Stomach (tissue), 9 donors: ENCODE data around the gene PSMD4. TPM values are rescaled to one million over a fixed set of nuclear protein-coding genes. Genes with fewer than 3 reads are reported as not detected.

Experiments
- DNase-seq, 2 donors: peaks; one replicate each; pipeline versions ENCODE4 v3.0.0 to v3.0.0-alpha.2; 2013 to 2019
- H3K27ac ChIP-seq, 5 donors: fragments of 200-600 bp in 4 of 5; sonication (generic) in 4 of 5; one replicate each; pipeline ENCODE4 v1.5.1; 2013 to 2019; ENCODE audit warnings: mild to moderate bottlenecking in 1 of 5, moderate library complexity in 1 of 5
- H3K27me3 ChIP-seq, 3 donors: fragments of 200-600 bp; sonication (generic); one replicate each; pipeline ENCODE4 v1.5.1; 2017 to 2019; ENCODE audit warnings: mixed run types in 1 of 3
- H3K36me3 ChIP-seq, 4 donors: fragments of 200-600 bp; sonication (generic); 1 replicate in 3 of 4; 2 replicates in 1 of 4; pipeline ENCODE4 v1.5.1; 2016 to 2019
- H3K4me1 ChIP-seq, 4 donors: fragments of 200-600 bp; sonication (generic); one replicate each; pipeline ENCODE4 v1.5.1; 2016 to 2019
- H3K4me3 ChIP-seq, 4 donors: fragments of 200-600 bp; sonication (generic) in 3 of 4; one replicate each; pipeline ENCODE4 v1.5.1; 2016 to 2019; ENCODE audit warnings: mild to moderate bottlenecking in 1 of 4
- H3K9me3 ChIP-seq, 4 donors: fragments of 200-600 bp; sonication (generic); one replicate each; pipeline ENCODE4 v1.5.1; 2016 to 2019
- EP300 ChIP-seq: sonication (generic); formaldehyde crosslinking; IDR thresholded peaks from one replicate; pipeline ENCODE4 v1.6.1; 2017; ENCODE audit warnings: antibody characterized with exemption
- POLR2A ChIP-seq, 4 donors: fragments of 450-650 bp; IDR thresholded peaks; one replicate each; pipeline ENCODE4 v1.6.1; 2016; ENCODE audit warnings: antibody characterized with exemption in 4 of 4, control low read depth in 2 of 4, mild to moderate bottlenecking in 1 of 4, moderate library complexity in 1 of 4
- POLR2AphosphoS5 ChIP-seq, 3 donors: sonication (generic); formaldehyde crosslinking; IDR thresholded peaks; one replicate each; pipeline ENCODE4 v1.6.1; 2016; ENCODE audit warnings: antibody characterized with exemption in 3 of 3
- WGBS, 5 donors: extraction: QIAGEN DNeasy Blood & Tissue Kit in 3 of 5; methylation state at CpG; one replicate each; pipeline versions ENCODE4 v1.1.5 to v1.1.7; 2013 to 2018; 5-methylcytosine and 5-hydroxymethylcytosine counted together
- intact Hi-C: fragments of 100-400 bp; cut with DNase I; formaldehyde crosslinking; loops from one replicate; pipeline ENCODE4 v1.15.1; 2023; ENCODE audit warnings: low total_unique reads
- polyA plus RNA-seq, 3 donors: library from polyadenylated mRNA; stranded (reverse); fragments of 200-250 nt; gene quantifications; one replicate each; pipeline ENCODE4 v1.2.3, GENCODE V29; 2013
- total RNA-seq, 5 donors: library from RNA; depleted of rRNA; stranded (reverse); fragments of >200 nt; gene quantifications; one replicate each; pipeline versions ENCODE4 v1.1.0 to v1.2.3, GENCODE V29; 2014 to 2016
- TF ChIP-seq, protein P1 (sequence below), 7 experiments: fragments of 450-650 bp in 4 of 7; fragments of 200-600 bp in 3 of 7; sonication (generic) in 3 of 7; IDR thresholded peaks; one replicate each; pipeline ENCODE4 v1.5.1; 2016 to 2019; ENCODE audit warnings: antibody characterized with exemption in 7 of 7, control low read depth in 2 of 7, mild to moderate bottlenecking in 1 of 7
- donor health status: healthy with polysubstance abuse.
- donor health status: Bipolar disorder and iron deficiency.
- donor health status: healthy.

Gene PSMD4
- total and polyA plus RNA-seq, 8 donors = 81.3 to 234 (median 151) TPM

- intact Hi-C loops = no loop called here
- Histone ChIP-seq H3K27ac (no peak overlapping the region), H3K27me3 (no peaks in the 10 kb centered on the region), H3K4me3 (no peak overlapping the region), H3K36me3 (peaks cover 81 to 96% (median 96%) of the 10 kb centered on the region in 4 donors), H3K4me1 (peaks cover 0 to 30% (median 10%) of the 10 kb centered on the region in 4 donors), H3K9me3 (no peaks in the 10 kb centered on the region)
- WGBS, 5 donors = 72 to 84% (median 79%) methylated on average over 11 to 18 of the region's 18 CpGs
- DNase-seq = no peak
- TF ChIP-seq, protein P1, sequence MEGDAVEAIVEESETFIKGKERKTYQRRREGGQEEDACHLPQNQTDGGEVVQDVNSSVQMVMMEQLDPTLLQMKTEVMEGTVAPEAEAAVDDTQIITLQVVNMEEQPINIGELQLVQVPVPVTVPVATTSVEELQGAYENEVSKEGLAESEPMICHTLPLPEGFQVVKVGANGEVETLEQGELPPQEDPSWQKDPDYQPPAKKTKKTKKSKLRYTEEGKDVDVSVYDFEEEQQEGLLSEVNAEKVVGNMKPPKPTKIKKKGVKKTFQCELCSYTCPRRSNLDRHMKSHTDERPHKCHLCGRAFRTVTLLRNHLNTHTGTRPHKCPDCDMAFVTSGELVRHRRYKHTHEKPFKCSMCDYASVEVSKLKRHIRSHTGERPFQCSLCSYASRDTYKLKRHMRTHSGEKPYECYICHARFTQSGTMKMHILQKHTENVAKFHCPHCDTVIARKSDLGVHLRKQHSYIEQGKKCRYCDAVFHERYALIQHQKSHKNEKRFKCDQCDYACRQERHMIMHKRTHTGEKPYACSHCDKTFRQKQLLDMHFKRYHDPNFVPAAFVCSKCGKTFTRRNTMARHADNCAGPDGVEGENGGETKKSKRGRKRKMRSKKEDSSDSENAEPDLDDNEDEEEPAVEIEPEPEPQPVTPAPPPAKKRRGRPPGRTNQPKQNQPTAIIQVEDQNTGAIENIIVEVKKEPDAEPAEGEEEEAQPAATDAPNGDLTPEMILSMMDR (IDR thresholded peaks at IDR 0.05) = no peak
- TF ChIP-seq POLR2AphosphoS5 (IDR thresholded peaks at IDR 0.05) (no peak), EP300 (no peak), POLR2A (IDR thresholded peaks at IDR 0.05) (no peak)
These were observed 34.8 kb downstream of the PSMD4 start for GRCh38 chr1:151289080-151289935.

DNA sequence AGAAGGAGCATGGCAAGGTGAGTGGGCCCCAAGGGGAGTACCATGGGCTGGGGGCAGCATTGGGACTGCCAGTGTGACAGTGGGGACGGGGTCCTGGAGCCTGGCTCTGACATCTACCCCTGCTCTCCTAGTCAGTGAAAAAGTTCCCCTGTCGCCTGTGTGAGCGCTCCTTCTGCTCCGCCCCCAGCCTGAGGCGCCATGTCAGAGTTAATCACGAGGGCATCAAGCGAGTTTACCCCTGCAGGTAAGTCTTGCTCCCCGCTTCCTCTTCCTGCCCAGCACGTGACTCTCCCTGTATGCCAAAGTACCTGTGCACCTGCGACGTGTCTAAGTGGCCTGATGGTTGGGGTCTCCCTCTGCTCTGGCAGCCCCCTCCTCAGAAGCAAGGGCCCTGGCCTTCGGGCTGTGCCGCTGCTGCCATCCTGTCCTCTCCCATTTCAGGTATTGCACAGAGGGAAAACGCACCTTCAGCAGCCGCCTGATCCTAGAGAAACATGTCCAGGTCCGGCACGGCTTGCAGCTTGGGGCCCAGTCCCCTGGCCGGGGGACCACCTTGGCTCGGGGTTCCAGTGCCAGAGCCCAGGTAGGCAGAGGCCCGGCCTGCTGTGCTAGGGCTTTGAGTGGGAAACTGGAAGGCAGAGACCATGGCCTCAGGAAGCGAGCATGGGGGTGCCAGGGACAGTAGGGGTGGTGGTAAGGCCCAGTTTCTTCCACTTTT is 35.6 kb downstream of the PSMD4 start:
- no peak overlapping the region for H3K4me3 ChIP-seq
- no peak for DNase-seq
- intact Hi-C loops = no loop called here
- H3K27me3 ChIP-seq = no peaks in the 10 kb centered on the region
- H3K4me1 ChIP-seq = peaks cover 0 to 21% (median 8%) of the 10 kb centered on the region in 4 donors
- TF ChIP-seq POLR2AphosphoS5 (IDR thresholded peaks at IDR 0.05) (no peak), POLR2A (IDR thresholded peaks at IDR 0.05) (no peak), EP300 (no peak)
- TF ChIP-seq, protein P1 (IDR thresholded peaks at IDR 0.05) = no peak
- H3K36me3 ChIP-seq = peaks cover 87 to 100% (median 100%) of the 10 kb centered on the region in 4 donors
- H3K27ac ChIP-seq = no peak overlapping the region
- WGBS, 5 donors = 83 to 88% (median 83%) methylated on average over 18 to 21 of the region's 21 CpGs
- H3K9me3 ChIP-seq = no peaks in the 10 kb centered on the region

DNA sequence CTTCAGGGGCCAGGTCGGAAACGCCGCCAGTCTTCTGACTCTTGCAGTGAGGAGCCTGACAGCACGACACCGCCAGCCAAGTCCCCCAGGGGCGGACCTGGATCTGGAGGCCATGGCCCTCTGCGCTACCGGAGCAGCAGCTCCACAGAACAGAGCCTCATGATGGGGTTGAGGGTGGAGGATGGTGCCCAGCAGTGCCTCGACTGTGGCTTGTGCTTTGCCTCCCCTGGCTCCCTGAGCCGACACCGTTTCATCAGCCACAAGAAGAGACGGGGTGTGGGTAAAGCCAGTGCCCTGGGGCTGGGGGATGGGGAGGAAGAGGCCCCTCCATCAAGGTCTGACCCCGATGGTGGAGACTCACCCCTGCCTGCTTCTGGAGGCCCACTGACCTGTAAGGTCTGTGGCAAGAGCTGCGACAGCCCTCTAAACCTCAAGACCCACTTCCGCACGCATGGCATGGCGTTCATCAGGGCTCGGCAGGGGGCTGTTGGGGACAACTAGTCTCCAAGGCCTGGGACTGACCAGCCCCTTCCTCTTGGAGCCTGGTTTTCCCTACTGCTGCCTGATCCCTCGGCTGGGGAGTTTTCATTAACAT is 36.3 kb downstream of the PSMD4 start:
- no peaks in the 10 kb centered on the region for H3K9me3 ChIP-seq
- no peak overlapping the region for H3K27ac ChIP-seq
- DNase-seq = no peak
- 82 to 85% (median 84%) methylated on average over 10 to 19 of the region's 19 CpGs for WGBS, 5 donors
- peaks cover 93 to 100% (median 100%) of the 10 kb centered on the region in 4 donors for H3K36me3 ChIP-seq
- H3K27me3 ChIP-seq = no peaks in the 10 kb centered on the region
- no peak overlapping the region for H3K4me3 ChIP-seq
- peaks cover 0 to 19% (median 8%) of the 10 kb centered on the region in 4 donors for H3K4me1 ChIP-seq
- TF ChIP-seq EP300 = no peak
- TF ChIP-seq, protein P1 (IDR thresholded peaks at IDR 0.05) = no peak
- TF ChIP-seq POLR2AphosphoS5 (IDR thresholded peaks at IDR 0.05) = no peak
- TF ChIP-seq POLR2A (IDR thresholded peaks at IDR 0.05) = no peak
- intact Hi-C loops = no loop called here
